Middle frontal gyrus (tissue), 1 donor: ENCODE measurements around the gene DIAPH3.
"Not testable (repeated sequence)": the region's sequence is repeated elsewhere in the genome, so short reads cannot be mapped to it uniquely, and the experiment has no call there.

Source experiments
- DNase-seq: peaks from one replicate; pipeline ENCODE4 v3.0.0-alpha.2; 2015; ENCODE audit warnings: low spot score; ENCODE audit errors: extremely low spot score

The DIAPH3 gene

GRCh38 chr13:60099631-60100420 is 63.9 kb downstream of the DIAPH3 start:
- DNase-seq: no peak

GRCh38 chr13:60095300-60095699 is 68.4 kb downstream of the DIAPH3 start:
- no peak for DNase-seq

GRCh38 chr13:60094385-60095088 is 69.2 kb downstream of the DIAPH3 start:
- no peak for DNase-seq

- DNase-seq: no peak
Measured at GRCh38 chr13:60093425-60094019, 70.2 kb downstream of the DIAPH3 start.

GRCh38 chr13:60091573-60091972 is 72.2 kb downstream of the DIAPH3 start:
- DNase-seq: no peak

- DNase-seq: no peak
Measured at GRCh38 chr13:60090574-60090973, 73.2 kb downstream of the DIAPH3 start.

- DNase-seq: not testable (repeated sequence)
Measured at GRCh38 chr13:60083780-60084179, 79.9 kb downstream of the DIAPH3 start.

GRCh38 chr13:60080850-60081249 is 82.9 kb downstream of the DIAPH3 start:
- DNase-seq: no peak

- no peak for DNase-seq
Measured at GRCh38 chr13:60078226-60078625, 85.5 kb downstream of the DIAPH3 start.

GRCh38 chr13:60075850-60076249 is 87.9 kb downstream of the DIAPH3 start:
- DNase-seq: no peak

GRCh38 chr13:60074397-60074796 is 89.3 kb downstream of the DIAPH3 start:
- DNase-seq: no peak

GRCh38 chr13:60066226-60066625 is 97.5 kb downstream of the DIAPH3 start:
- DNase-seq: no peak

GRCh38 chr13:60062502-60062901 is 101.2 kb downstream of the DIAPH3 start:
- no peak for DNase-seq

GRCh38 chr13:60061737-60062136 is 102.0 kb downstream of the DIAPH3 start:
- no peak for DNase-seq

GRCh38 chr13:60051754-60052285 is 111.9 kb downstream of the DIAPH3 start:
- DNase-seq: no peak

- DNase-seq: not testable (repeated sequence)
Measured at GRCh38 chr13:60048353-60048752, 115.4 kb downstream of the DIAPH3 start.

- DNase-seq: no peak
Measured at GRCh38 chr13:60047918-60048317, 115.8 kb downstream of the DIAPH3 start.

- DNase-seq: no peak
Measured at GRCh38 chr13:60044321-60044720, 119.4 kb downstream of the DIAPH3 start.

GRCh38 chr13:60043262-60043661 is 120.5 kb downstream of the DIAPH3 start:
- no peak for DNase-seq

GRCh38 chr13:60040668-60041067 is 123.1 kb downstream of the DIAPH3 start:
- DNase-seq: not testable (repeated sequence)

GRCh38 chr13:60035874-60036273 is 127.9 kb downstream of the DIAPH3 start:
- DNase-seq: no peak

GRCh38 chr13:60032851-60033250 is 130.9 kb downstream of the DIAPH3 start:
- DNase-seq: no peak
